GM04504 (cell line): ENCODE measurements around the gene HNRNPDL.
"Not testable (repeated sequence)": the region's sequence is repeated elsewhere in the genome, so short reads cannot be mapped to it uniquely, and the experiment has no call there.

ENCODE experiments used
- DNase-seq: peaks from one replicate; pipeline ENCODE4 v3.0.0-alpha.2; 2012; ENCODE audit warnings: low read depth

The HNRNPDL gene

DNA sequence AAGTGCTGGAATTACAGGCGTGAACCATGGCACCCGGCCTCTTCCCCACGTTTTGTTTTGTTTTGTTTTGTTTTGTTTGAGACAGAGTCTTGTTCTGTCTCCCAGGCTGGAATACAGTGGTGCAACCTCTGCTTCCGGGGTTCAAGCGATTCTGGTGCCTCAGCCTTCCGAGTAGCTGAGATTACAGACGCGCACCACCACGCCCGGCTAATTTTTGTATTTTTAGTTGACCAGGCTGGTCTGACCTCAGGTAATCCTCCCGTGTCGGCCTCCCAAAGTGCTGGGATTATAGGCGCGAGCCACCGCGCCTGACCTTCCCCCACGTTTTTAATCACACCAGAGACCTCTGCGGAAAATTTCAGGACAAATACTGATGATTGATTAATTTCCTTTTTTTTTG lies 2.3 kb upstream of the HNRNPDL start:
- DNase-seq, result no peak

DNA sequence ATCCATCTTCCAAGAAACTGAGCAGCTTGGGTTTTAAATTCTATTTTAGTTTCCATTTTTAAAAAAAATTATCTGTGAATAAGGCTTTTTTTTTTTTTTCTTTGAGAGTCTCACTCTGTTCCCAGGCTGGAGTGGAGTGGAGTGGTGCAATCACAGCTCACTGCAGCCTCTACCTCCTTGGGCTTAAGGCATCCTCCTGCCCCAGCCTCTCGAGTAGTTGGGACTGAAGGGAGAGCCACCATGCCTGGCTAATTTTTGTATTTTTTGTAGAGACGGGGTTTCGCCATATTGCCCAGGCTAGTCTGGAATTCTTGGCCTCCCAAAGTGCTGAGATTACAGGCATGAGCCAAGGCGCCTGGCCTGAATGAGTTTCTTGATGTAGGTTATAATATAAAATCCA lies 1.6 kb upstream of the HNRNPDL start:
- no peak for DNase-seq

DNA sequence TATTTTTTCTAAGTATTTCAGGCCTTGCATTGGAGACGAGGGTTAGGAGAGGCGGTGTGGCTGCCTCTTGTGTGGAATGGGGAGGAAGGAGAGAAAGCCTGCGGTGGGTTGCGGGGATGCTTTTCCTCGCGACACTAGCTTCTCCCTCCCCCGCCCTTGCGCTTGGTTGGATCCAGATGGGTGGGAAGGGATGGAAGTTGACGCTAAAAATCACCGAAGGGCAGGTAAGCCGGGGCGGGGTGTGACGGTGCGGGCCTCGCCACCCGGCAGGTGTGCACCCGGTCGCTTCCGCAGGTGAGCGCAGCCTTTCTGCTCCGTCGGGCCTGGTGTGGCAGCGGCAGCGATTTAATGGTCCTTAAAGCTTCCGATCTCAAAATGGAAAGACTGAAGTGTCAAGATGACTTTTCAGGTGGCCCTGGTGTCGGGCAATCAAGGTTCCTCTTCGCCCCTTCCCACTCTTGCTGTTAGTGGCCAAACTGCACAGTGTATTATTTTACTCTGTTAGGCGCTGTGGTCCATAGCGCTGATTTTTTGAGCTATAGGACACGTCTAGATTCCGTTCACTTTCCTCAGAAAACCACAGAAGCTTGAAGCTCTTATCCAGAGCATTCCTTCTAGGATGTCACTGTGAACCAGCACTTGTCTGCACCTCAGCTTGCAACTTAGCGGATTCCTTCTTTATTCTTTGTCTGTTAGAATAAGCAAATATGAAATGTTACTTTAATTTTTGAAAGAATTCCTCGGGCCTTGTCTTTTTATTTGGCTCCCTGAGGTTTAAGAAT lies 893 bp upstream of the HNRNPDL start:
- DNase-seq, result no peak

- no peak for DNase-seq
These were observed 502 bp downstream of the HNRNPDL start for GRCh38 chr4:82429728-82430192.

GRCh38 chr4:82428969-82429727 lies 1.1 kb downstream of the HNRNPDL start:
- peak; percentile 80 for DNase-seq

DNA sequence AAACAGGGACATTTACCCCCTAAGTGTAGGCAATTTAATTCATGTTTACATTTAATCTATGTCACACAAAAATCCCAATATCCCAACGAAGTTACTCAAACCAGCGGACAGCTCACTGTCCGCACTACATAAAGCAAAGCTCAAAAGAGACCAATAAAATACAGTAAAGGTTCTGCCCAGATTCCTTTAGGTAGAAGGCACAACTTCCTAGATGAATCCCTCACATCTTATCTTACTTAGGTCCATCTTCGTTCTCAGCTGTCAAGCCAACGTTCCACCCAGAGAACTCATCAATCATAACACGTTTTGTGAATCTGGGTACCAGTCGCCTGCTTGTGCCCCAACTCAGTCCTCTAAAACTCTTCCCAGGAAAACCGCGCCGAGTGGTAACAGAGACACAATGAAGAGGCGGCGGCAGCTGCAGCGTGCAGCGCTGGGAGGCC lies 1.7 kb downstream of the HNRNPDL start:
- DNase-seq, result no peak

GRCh38 chr4:82425478-82425877 lies 4.8 kb downstream of the HNRNPDL start:
- DNase-seq, result no peak

- DNase-seq, result no peak
These were observed 6.8 kb downstream of the HNRNPDL start for GRCh38 chr4:82423245-82424054.

DNA sequence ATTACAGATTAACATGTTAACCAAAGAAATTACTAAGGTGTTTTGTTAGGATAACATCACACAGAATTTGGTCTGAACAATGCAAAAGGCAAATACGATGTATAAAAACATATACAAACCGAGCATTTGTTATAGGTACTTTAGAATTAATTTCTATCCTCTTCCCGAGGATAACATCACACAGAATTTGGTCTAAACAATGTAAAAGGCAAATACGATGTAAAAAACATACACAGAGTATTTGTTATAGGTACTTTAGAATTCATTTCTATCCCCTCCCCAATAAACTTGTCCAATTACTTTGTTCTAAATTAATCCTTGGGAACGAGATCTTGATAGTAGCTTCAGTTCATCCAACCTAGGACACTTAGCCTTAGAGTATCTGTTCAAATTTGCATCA lies 7.6 kb downstream of the HNRNPDL start:
- DNase-seq, result no peak

DNA sequence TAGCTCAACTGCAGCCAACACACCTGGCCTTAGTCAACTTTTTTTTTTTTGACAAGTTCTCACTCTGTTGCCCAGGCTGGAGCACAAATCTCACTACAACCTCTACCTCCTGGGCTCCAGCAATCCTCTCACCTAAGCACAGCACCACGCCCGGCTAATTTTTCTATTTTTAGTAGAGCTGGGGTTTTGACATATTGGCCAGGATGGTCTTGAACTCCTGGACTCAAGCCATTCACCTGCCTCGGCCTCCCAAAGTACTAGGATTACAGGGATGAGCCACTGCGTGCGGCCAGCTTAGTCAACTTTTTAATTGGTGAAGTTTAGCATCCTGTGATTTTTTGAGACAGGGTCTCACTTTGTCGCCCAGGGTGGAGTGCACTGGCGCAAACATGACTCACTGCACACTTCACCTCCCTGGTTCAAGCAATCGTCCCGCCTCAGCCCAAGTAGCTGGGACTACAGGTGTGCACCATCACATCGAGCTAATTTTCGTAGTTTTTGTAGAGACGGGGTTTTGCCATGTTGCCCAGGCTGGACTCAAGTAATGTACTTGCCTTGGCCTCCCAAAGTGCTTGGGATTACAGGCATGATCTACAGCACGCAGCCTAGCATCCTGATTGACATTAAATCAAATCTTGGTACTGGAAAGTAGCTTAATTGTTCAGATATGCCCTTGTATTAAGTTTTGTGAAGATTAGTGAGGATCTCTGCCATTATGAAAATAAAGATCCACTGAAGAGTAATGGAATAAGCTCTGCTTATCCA lies 8.3 kb downstream of the HNRNPDL start:
- DNase-seq, result no peak

DNA sequence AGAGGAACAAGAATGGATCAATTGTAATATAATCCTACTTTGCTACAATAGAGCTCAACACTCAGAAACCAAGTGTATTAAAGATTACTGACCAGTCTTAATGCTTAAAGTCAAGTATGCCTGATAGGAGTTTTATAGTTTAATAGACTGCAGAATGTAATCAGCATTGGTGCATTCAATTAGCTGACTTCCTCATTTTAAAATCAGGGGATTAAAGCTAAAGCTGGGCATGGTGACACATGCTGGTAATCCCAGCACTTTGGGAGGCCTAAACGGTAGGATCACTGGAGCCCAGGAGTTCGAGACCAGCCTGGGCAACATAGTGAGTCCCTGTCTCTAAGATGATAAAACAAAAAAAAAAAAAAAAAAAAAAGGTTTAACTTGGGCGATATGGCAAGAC lies 10.8 kb downstream of the HNRNPDL start:
- DNase-seq, result no peak

GRCh38 chr4:82415922-82416365 lies 14.3 kb downstream of the HNRNPDL start:
- no peak for DNase-seq

DNA sequence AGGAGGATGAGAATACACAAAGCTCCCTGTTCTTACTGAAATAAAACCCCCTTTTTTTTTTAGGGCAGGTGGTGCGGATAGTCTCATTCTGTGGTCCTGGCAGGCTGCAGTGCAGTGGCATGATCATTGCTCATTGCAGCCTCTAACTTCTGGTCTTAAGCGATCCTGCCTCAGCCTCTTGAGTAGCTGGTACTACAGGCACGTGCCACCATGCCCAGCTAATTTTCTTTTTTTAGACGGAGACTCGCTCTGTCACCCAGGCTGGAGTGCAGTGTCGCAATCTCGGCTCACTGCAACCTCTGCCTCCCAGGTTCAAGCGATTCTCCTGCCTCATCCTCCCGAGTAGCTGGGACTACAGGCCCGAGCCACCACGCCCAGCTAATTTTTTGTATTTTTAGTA lies 15.2 kb downstream of the HNRNPDL start:
- DNase-seq, result not testable (repeated sequence)

GRCh38 chr4:82403725-82404124 lies 26.5 kb downstream of the HNRNPDL start:
- no peak for DNase-seq

DNA sequence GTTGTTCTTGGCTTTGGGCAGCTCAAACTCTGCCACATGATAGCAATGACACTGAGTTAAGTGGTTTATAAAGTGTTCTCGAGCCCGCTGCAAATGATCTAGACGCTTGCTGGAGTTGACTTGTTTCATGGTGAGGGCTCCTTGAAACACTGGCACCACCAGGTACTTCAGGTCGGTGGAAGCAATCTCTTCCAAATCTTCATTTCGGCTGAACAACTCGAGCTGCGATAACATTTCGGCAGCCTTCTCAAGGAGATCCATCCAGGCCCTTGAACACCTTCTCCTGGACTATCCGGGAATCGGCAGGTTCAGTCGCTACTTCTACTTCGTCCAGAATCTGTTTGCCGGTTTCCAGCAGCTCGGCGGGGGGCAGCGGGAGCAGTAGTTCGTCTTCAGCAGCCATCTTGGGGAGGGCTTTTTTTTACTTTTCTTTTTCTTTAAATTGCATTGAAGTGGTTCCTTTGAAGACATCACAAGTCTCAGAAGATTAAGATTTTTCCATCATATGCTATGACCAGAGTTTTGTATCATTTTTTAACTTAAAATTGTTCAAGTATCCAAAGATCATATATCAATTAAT lies 28.0 kb downstream of the HNRNPDL start:
- DNase-seq, result no peak

DNA sequence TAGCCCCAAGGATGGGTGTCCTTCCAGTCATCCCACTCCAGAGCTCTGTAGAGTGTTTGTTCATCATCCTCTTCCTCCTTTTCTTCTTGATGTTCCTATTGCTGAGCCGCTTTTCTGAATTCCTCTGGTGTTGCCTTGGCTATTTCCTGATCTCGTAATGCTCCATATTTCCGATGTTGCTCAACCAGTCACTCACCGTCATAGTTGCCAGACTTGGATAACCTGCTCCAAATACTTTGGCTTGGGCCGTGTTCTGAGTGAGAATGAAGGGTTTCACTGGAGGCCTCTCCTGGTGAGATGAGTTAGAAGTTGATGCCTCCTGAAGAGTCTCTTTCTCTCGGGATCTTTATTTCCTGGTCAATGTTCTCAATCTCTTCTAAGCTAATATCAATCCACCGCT lies 28.7 kb downstream of the HNRNPDL start:
- no peak for DNase-seq

DNA sequence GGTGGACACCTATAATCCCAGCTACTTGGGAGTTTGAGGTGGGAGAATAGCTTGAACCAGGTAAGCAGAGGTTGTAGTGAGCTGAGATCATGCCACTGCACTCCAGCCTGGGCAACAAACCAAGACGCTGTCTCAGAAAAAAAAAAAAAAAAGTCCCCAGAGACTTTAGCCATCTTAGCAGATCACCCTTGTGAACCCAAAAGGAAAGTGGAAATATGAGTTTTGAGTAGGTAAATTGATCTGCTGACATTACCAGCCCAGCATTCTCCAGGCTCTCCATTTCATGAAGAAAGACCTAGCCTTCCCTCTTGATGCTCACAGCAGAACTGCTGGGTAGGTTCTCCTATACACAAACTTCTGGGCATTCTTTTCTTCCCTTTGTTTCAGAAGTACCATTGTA lies 32.0 kb downstream of the HNRNPDL start:
- DNase-seq, result no peak

GRCh38 chr4:82397527-82397926 lies 32.7 kb downstream of the HNRNPDL start:
- DNase-seq, result no peak

- DNase-seq, result no peak
These were observed 35.4 kb downstream of the HNRNPDL start for GRCh38 chr4:82394896-82395295.

DNA sequence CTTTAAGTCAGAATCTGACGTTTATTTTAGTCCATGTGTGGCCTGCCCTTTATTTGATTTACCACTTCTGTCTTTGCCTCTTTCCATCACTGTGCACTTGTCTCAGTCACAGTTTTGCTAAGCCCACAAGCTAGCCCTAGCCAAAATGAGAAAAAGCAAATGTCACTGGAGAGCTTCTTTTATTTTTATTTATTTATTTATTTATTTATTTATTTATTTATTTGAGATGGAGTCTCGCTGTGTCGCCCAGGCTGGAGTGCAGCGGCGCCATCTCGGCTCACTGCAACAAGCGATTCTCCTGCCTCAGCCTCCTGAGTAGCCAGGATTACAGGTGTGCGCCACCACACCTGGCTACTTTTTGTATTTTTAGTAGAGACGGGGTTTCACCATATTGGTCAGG lies 40.2 kb downstream of the HNRNPDL start:
- not testable (repeated sequence) for DNase-seq

DNA sequence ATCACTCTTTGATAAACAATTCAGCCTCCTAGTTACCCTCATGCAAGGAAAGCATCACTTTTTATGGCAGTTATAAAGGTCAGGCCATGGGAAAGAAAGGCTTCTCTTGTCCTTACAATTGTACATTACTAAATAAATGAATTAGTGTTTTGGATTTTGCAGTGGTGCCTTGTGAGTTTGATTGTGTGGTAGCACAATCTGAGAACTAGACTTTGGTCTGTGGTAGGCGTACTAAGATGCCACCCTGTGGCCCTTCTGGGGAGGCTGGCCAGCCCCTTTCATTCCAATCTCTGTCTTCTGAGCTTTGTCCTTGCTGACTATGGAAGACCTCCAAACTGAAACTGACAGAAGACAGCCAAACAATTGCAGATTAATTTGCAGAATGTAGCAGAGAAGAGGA lies 41.9 kb downstream of the HNRNPDL start:
- DNase-seq, result no peak
